HepG2 (cell line): ENCODE data around the gene CCDC183. TPM values are rescaled to one million over a fixed set of nuclear protein-coding genes. Genes with fewer than 3 reads are reported as not detected.
"Not testable (repeated sequence)": the region's sequence is repeated elsewhere in the genome, so short reads cannot be mapped to it uniquely, and the experiment has no call there.

Experiments used
- ATAC-seq: fragments of 200-7000 bp; cut with Tn5 transposase; 3 replicates; pipeline ENCODE4 v1.9.1; 2020; ENCODE audit warnings: mild to moderate bottlenecking, moderate library complexity
- BruUV-seq: library from RNA; stranded (reverse); fragments of 400-500 nt; replicated peaks from 2 replicates; lab custom pipeline; 2021; lab: Mats Ljungman, UMichigan
- CTCF ChIA-PET: fragments of 300-600 bp; formaldehyde crosslinking; extraction: SDS; loops from one replicate; lab custom pipeline; 2021; ENCODE audit warnings: low total read pairs, inconsistent platforms, low intra/inter-chr PET ratio; lab: Yijun Ruan, JAX
- POLR2A ChIA-PET: fragments of 350-600 bp; sonication (Branson Sonifier 250); formaldehyde crosslinking; loops from one replicate; lab custom pipeline; 2020; ENCODE audit warnings: antibody characterized with exemption, inconsistent platforms; lab: Yijun Ruan, JAX
- DNase-seq: peaks from one replicate; pipeline ENCODE4 v3.0.0-alpha.2; 2015; ENCODE audit warnings: low spot score
- FAIRE-seq: peaks from 3 replicates; lab custom pipeline; 2011; peaks lifted over from hg19 to GRCh38; lab: Jason Lieb, UNC
- H2AFZ ChIP-seq: one replicate; pipeline ENCODE4 v1.6.1; 2011; ENCODE audit warnings: low read length, inconsistent platforms
- H3K27ac ChIP-seq: fragments of 300-600 bp; 3 replicates; pipeline ENCODE4 v1.8.0; 2011; ENCODE audit warnings: mixed run types, mild to moderate bottlenecking, mixed read lengths, low read length, inconsistent platforms; ENCODE audit not compliant: insufficient read depth; ENCODE audit errors: extremely low read length
- H3K27me3 ChIP-seq, 2 experiments: fragments of 200-600 bp in 1 of 2; 2 replicates in 1 of 2; 3 replicates in 1 of 2; pipeline versions ENCODE4 v1.6.0 to v1.8.0; 2011; ENCODE audit warnings: low read length in 2 of 2, mild to moderate bottlenecking in 2 of 2, moderate library complexity in 2 of 2, inconsistent platforms in 1 of 2; ENCODE audit not compliant: insufficient read depth in 2 of 2, control insufficient read depth in 1 of 2
- H3K36me3 ChIP-seq, 2 experiments: fragments of 200-600 bp in 1 of 2; replicated peaks in 1 of 2; 2 replicates in 1 of 2; 3 replicates in 1 of 2; pipeline versions ENCODE4 v1.5.1 to v1.8.0; 2011; ENCODE audit warnings: low read length in 2 of 2, inconsistent platforms in 1 of 2; ENCODE audit not compliant: insufficient read depth in 2 of 2, control insufficient read depth in 1 of 2
- H3K4me1 ChIP-seq: 2 replicates; pipeline ENCODE4 v1.5.1; 2012; ENCODE audit warnings: low read length, inconsistent platforms; ENCODE audit not compliant: insufficient read depth
- H3K4me2 ChIP-seq: 2 replicates; pipeline ENCODE4 v1.6.0; 2011; ENCODE audit warnings: low read depth, low read length, inconsistent platforms
- H3K4me3 ChIP-seq, 3 experiments: fragments of 200-600 bp in 1 of 3; sonication (generic), shearing (Covaris generic) in 1 of 3; replicated peaks in 1 of 3; 2 replicates each; pipeline ENCODE4 v1.5.1; 2011 to 2016; ENCODE audit warnings: low read length in 3 of 3, inconsistent platforms in 2 of 3, low read depth in 2 of 3, mild to moderate bottlenecking in 2 of 3, control low read depth in 1 of 3, mixed read lengths in 1 of 3; ENCODE audit not compliant: insufficient read depth in 1 of 3
- H3K79me2 ChIP-seq: one replicate; pipeline ENCODE4 v1.6.1; 2011; ENCODE audit warnings: low read length, inconsistent platforms; ENCODE audit not compliant: insufficient read depth
- H3K9ac ChIP-seq: 2 replicates; pipeline ENCODE4 v1.6.0; 2011; ENCODE audit warnings: mild to moderate bottlenecking, low read depth, low read length, inconsistent platforms; ENCODE audit not compliant: insufficient read depth
- H3K9me3 ChIP-seq: 2 replicates; pipeline ENCODE4 v1.5.1; 2012; ENCODE audit warnings: mild to moderate bottlenecking, low read length
- H4K20me1 ChIP-seq: 2 replicates; pipeline ENCODE4 v1.6.0; 2011; ENCODE audit warnings: inconsistent platforms, mild to moderate bottlenecking, low read length, moderate library complexity; ENCODE audit not compliant: insufficient read depth
- SAP130 ChIP-seq: IDR thresholded peaks from 2 replicates; pipeline ENCODE4 v1.6.1; 2016; ENCODE audit warnings: low read depth
- ZNF776 ChIP-seq: sonication (generic); formaldehyde crosslinking; IDR thresholded peaks from 2 replicates; pipeline ENCODE4 v1.4.0; 2020; ENCODE audit warnings: mild to moderate bottlenecking, missing genetic modification reagents
- WGBS: methylation state at CpG from one replicate; pipeline ENCODE4 v1.1.6; 2017; ENCODE audit warnings: low lambda C conversion rate; 5-methylcytosine and 5-hydroxymethylcytosine counted together
- in situ Hi-C: cut with HindIII; loops from 2 replicates; pipeline ENCODE4 v1.10.0; 2017; ENCODE audit warnings: low pct_unique_long_range_greater_than_20kb; ENCODE audit not compliant: extremely low pct_ligation_motif_present
- intact Hi-C: fragments of 100-400 bp; cut with micrococcal nuclease; formaldehyde crosslinking; loops from one replicate; pipeline ENCODE4 v1.10.0; 2022; ENCODE audit not compliant: unreplicated experiment
- polyA plus RNA-seq, 8 experiments: library from polyadenylated mRNA; depleted of rRNA in 3 of 8; stranded (reverse) in 7 of 8; unstranded in 1 of 8; fragments of >200 nt; fragmentation: Illumina TruSeq in 4 of 8; extraction: Trizol in 4 of 8; gene quantifications; 2 replicates each; pipeline versions ENCODE4 v1.2.1 to v1.2.3, GENCODE V29; 2011 to 2016; ENCODE audit warnings: low read depth in 4 of 8, missing spikeins in 1 of 8, mixed read lengths in 1 of 8; ENCODE audit not compliant: insufficient read depth in 1 of 8
- total RNA-seq, 5 experiments: library from RNA; depleted of rRNA; stranded (reverse); fragments of >200 nt; fragmentation: Illumina TruSeq; extraction: Trizol; gene quantifications; 2 replicates each; pipeline ENCODE4 v1.2.3, GENCODE V29; 2016; ENCODE audit warnings: low read depth in 1 of 5
- TF ChIP-seq, protein P1 (sequence below), 2 experiments: sonication (generic) in 1 of 2; formaldehyde crosslinking in 1 of 2; IDR thresholded peaks; 2 replicates each; pipeline versions ENCODE4 v1.4.0 to v1.6.1; 2018 to 2020; ENCODE audit warnings: missing genetic modification reagents in 2 of 2, borderline replicate concordance in 1 of 2, low read depth in 1 of 2, mild to moderate bottlenecking in 1 of 2, missing biosample characterization in 1 of 2

Gene CCDC183
- total and polyA plus RNA-seq, 2 of the 13 experiments (the other 11 are each of a cell fraction or from before 2014, with no cell fraction given), result 5.0 to 66.4 TPM

- H3K27ac ChIP-seq, H2AFZ ChIP-seq, H3K9me3 ChIP-seq, FAIRE-seq, in situ Hi-C loops, H3K27me3 ChIP-seq, DNase-seq, ATAC-seq, intact Hi-C loops, H3K79me2 ChIP-seq, H4K20me1 ChIP-seq, H3K36me3 ChIP-seq, BruUV-seq: not testable (repeated sequence)
- TF ChIP-seq, protein P1, sequence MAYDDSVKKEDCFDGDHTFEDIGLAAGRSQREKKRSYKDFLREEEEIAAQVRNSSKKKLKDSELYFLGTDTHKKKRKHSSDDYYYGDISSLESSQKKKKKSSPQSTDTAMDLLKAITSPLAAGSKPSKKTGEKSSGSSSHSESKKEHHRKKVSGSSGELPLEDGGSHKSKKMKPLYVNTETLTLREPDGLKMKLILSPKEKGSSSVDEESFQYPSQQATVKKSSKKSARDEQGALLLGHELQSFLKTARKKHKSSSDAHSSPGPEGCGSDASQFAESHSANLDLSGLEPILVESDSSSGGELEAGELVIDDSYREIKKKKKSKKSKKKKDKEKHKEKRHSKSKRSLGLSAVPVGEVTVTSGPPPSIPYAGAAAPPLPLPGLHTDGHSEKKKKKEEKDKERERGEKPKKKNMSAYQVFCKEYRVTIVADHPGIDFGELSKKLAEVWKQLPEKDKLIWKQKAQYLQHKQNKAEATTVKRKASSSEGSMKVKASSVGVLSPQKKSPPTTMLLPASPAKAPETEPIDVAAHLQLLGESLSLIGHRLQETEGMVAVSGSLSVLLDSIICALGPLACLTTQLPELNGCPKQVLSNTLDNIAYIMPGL (CRISPR knock-in tag; IDR thresholded peaks at IDR 0.05; ENCODE audit: borderline replicate concordance in 1 of 2, low read depth in 1 of 2), result peak in 1 of 2 experiments; percentile 25; a peak in 1 of 4 replicates
- 0 out of 2 replicates have a peak, but pooled peaks have one; percentile 0 for TF ChIP-seq ZNF776 (CRISPR knock-in tag)
- TF ChIP-seq SAP130 (CRISPR knock-in tag), result peak; percentile 1; the same call in 1 of the 2 replicates
- peaks cover 67% of the 10 kb centered on the region for H3K4me1 ChIP-seq
- H3K4me3 ChIP-seq, result peak overlapping the region; percentile 3 to 50 (median 37); a peak in 3 of 6 replicates
- ChIA-PET CTCF (interaction anchor here (1.6 kb wide), 1 partner anchor 18 kb away, joined by 7 read pairs; no protein-coding TSS in a partner anchor), POLR2A (interaction anchor here (0.6 kb wide), 2 partner anchors 13 to 32 kb away, joined by 3 to 4 read pairs; no protein-coding TSS in a partner anchor)
- H3K4me2 ChIP-seq, result peak overlapping the region; percentile 67
- 14% methylated on average over 14 of the region's 14 CpGs for WGBS
- peak overlapping the region; percentile 29; the same call in 1 of the 2 replicates for H3K9ac ChIP-seq
Measured at GRCh38 chr9:136765745-136766409, 30.3 kb upstream of the CCDC183 start.
